Measurements from ENCODE around the gene PTPRD. TPM values are rescaled to one million over a fixed set of nuclear protein-coding genes. Genes with fewer than 3 reads are reported as not detected.

The PTPRD gene
- total RNA-seq, 1 experiment from 2014 or later, result 1.8 TPM

GRCh38 chr9:8400378-8400777 is 2212.4 kb downstream of the PTPRD start:
- no peak for DNase-seq
- intact Hi-C loops (cut with micrococcal nuclease; ENCODE audit: unreplicated experiment), result no loop called here
- no peak overlapping the region for H3K27ac Mint-ChIP-seq (ENCODE audit: unreplicated experiment)
- H3K27me3 Mint-ChIP-seq (ENCODE audit: unreplicated experiment), result no peaks in the 10 kb centered on the region
- TF ChIP-seq CTCF (IDR thresholded peaks at IDR 0.05; ENCODE audit: unreplicated experiment), result no peak
- H3K4me1 Mint-ChIP-seq (ENCODE audit: low read depth, unreplicated experiment), result no peaks in the 10 kb centered on the region
- H3K4me3 Mint-ChIP-seq (ENCODE audit: low read depth, unreplicated experiment), result no peak overlapping the region
- no peaks in the 10 kb centered on the region for H3K36me3 Mint-ChIP-seq (ENCODE audit: insufficient read depth, unreplicated experiment)
- CTCF ChIA-PET, result no interaction called here
- no peaks in the 10 kb centered on the region for H3K9me3 Mint-ChIP-seq (ENCODE audit: low read depth, unreplicated experiment)
- no TSS peak for BruUV-seq (replicated peaks)

DNA sequence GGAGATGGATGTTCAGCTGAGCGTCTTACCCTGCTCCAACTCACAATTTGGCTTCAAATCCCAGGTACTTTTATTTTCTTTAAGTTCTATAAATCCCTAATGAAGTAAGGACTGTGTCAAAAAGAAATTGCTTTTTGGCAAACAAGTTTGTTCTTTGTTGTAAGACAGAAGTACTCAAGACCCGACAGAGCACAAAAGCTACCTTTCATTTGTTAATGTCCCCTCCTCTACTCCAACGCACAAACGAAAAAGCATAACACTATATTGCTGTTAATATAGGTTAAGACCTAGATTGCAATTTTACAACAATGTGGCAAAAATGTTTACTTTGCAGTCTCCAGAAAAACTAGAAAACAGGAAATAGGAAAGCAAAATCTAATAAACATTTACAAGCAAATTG is 2217.8 kb downstream of the PTPRD start:
- no peak overlapping the region for H3K27ac Mint-ChIP-seq (ENCODE audit: unreplicated experiment)
- no peak for DNase-seq
- CTCF ChIA-PET, result no interaction called here
- BruUV-seq (replicated peaks), result no TSS peak
- no peaks in the 10 kb centered on the region for H3K27me3 Mint-ChIP-seq (ENCODE audit: unreplicated experiment)
- H3K4me1 Mint-ChIP-seq (ENCODE audit: low read depth, unreplicated experiment), result no peaks in the 10 kb centered on the region
- no peak for TF ChIP-seq CTCF (IDR thresholded peaks at IDR 0.05; ENCODE audit: unreplicated experiment)
- H3K4me3 Mint-ChIP-seq (ENCODE audit: low read depth, unreplicated experiment), result no peak overlapping the region
- peaks cover 4% of the 10 kb centered on the region for H3K9me3 Mint-ChIP-seq (ENCODE audit: low read depth, unreplicated experiment)
- H3K36me3 Mint-ChIP-seq (ENCODE audit: insufficient read depth, unreplicated experiment), result no peaks in the 10 kb centered on the region
- intact Hi-C loops (cut with micrococcal nuclease; ENCODE audit: unreplicated experiment), result loop anchor here (5.0 kb wide), 1 partner anchor 772 kb away; no protein-coding TSS in a partner anchor

GRCh38 chr9:8394341-8394740 is 2218.5 kb downstream of the PTPRD start:
- Mint-ChIP-seq H3K36me3 (ENCODE audit: insufficient read depth, unreplicated experiment) (no peaks in the 10 kb centered on the region), H3K9me3 (ENCODE audit: low read depth, unreplicated experiment) (peaks cover 4% of the 10 kb centered on the region), H3K27me3 (ENCODE audit: unreplicated experiment) (no peaks in the 10 kb centered on the region), H3K4me3 (ENCODE audit: low read depth, unreplicated experiment) (no peak overlapping the region), H3K4me1 (ENCODE audit: low read depth, unreplicated experiment) (no peaks in the 10 kb centered on the region), H3K27ac (ENCODE audit: unreplicated experiment) (no peak overlapping the region)
- intact Hi-C loops (cut with micrococcal nuclease; ENCODE audit: unreplicated experiment), result no loop called here
- no peak for DNase-seq
- CTCF ChIA-PET, result no interaction called here
- BruUV-seq (replicated peaks), result no TSS peak
- TF ChIP-seq CTCF (IDR thresholded peaks at IDR 0.05; ENCODE audit: unreplicated experiment), result no peak

DNA sequence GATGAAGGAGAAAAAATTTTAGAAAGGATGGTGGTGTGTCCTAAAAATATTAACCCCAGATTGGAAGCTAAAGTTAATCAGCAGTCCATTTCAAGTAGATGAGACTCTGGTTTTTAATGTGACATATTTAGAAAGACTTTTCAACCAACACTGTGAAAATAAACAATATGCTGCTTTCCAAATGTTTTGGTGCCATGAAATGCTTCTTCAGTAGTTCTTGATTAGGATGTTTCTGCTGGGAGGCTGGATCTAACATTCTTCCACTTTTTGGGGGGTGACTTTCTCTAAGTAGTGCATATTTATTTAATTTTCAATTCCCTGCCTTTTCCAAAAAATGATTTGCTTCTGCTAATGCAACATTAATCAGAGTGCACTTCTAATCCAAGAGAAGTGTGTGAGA is 2219.9 kb downstream of the PTPRD start:
- CTCF ChIA-PET, result no interaction called here
- intact Hi-C loops (cut with micrococcal nuclease; ENCODE audit: unreplicated experiment), result no loop called here
- H3K27me3 Mint-ChIP-seq (ENCODE audit: unreplicated experiment), result no peaks in the 10 kb centered on the region
- BruUV-seq (replicated peaks), result no TSS peak
- H3K27ac Mint-ChIP-seq (ENCODE audit: unreplicated experiment), result no peak overlapping the region
- no peak for TF ChIP-seq CTCF (IDR thresholded peaks at IDR 0.05; ENCODE audit: unreplicated experiment)
- H3K36me3 Mint-ChIP-seq (ENCODE audit: insufficient read depth, unreplicated experiment), result no peaks in the 10 kb centered on the region
- peaks cover 4% of the 10 kb centered on the region for H3K9me3 Mint-ChIP-seq (ENCODE audit: low read depth, unreplicated experiment)
- no peak overlapping the region for H3K4me3 Mint-ChIP-seq (ENCODE audit: low read depth, unreplicated experiment)
- no peak for DNase-seq
- no peaks in the 10 kb centered on the region for H3K4me1 Mint-ChIP-seq (ENCODE audit: low read depth, unreplicated experiment)

DNA sequence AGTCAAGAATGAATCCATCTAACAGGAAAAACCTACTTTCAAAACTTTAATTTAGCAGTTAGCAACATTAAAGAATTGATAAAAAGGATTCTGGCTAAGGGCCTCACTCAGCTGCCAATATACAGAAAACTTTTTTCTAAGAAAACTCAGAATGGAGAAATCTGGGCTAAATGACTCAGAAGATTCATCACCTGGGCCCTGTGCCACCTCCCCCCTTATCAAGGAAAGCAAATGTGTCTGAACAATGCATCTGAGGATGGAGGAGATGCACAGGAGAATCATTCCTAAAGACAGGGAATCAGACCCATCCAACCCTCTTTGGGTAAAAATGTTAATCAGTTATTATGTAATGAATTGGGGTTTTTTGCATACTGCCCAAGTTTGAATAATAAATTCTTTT is 2221.2 kb downstream of the PTPRD start:
- H3K4me3 Mint-ChIP-seq (ENCODE audit: low read depth, unreplicated experiment), result no peak overlapping the region
- H3K27me3 Mint-ChIP-seq (ENCODE audit: unreplicated experiment), result no peaks in the 10 kb centered on the region
- intact Hi-C loops (cut with micrococcal nuclease; ENCODE audit: unreplicated experiment), result no loop called here
- BruUV-seq (replicated peaks), result no TSS peak
- no peak for TF ChIP-seq CTCF (IDR thresholded peaks at IDR 0.05; ENCODE audit: unreplicated experiment)
- H3K4me1 Mint-ChIP-seq (ENCODE audit: low read depth, unreplicated experiment), result no peaks in the 10 kb centered on the region
- H3K36me3 Mint-ChIP-seq (ENCODE audit: insufficient read depth, unreplicated experiment), result no peaks in the 10 kb centered on the region
- no peak for DNase-seq
- CTCF ChIA-PET, result no interaction called here
- peaks cover 7% of the 10 kb centered on the region for H3K9me3 Mint-ChIP-seq (ENCODE audit: low read depth, unreplicated experiment)
- H3K27ac Mint-ChIP-seq (ENCODE audit: unreplicated experiment), result no peak overlapping the region

Data from Calu3 (cell line).